OCI-LY7 (cell line): ENCODE results near the gene MTX2.

Source experiments
- EZH2phosphoT487 ChIP-seq: fragments of 200-600 bp; sonication (generic); IDR thresholded peaks from 2 replicates; pipeline ENCODE4 v1.6.1; 2018; ENCODE audit warnings: low read depth, borderline replicate concordance, mild to moderate bottlenecking, mixed run types, antibody characterized with exemption, low read length, moderate library complexity, mixed read lengths
- TF ChIP-seq, protein P1 (sequence below): fragments of 200-600 bp; sonication (generic); conservative IDR thresholded peaks from 2 replicates; pipeline ENCODE4 v1.5.1; 2014; ENCODE audit warnings: mild to moderate bottlenecking, antibody characterized with exemption, low read length, moderate library complexity, mixed read lengths

DNA sequence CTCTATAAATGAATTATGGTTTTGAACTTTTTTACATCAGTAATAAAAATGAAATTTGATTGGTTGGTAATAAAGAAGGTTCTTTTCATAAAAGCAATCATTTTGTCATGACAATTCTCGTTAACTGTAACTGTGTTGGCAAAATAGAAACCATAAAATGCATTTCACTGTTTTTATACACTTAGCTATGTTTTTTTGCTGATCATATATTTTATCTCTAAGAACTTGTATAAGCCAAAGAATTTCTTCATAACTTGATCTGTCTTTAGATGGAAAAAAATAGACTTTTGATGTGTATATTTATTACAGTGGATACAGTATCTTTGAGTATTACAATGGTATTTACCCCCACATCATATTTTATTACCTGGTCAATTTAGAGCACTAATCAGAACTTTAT lies 9.7 kb downstream of the MTX2 start:
- TF ChIP-seq, protein P1, sequence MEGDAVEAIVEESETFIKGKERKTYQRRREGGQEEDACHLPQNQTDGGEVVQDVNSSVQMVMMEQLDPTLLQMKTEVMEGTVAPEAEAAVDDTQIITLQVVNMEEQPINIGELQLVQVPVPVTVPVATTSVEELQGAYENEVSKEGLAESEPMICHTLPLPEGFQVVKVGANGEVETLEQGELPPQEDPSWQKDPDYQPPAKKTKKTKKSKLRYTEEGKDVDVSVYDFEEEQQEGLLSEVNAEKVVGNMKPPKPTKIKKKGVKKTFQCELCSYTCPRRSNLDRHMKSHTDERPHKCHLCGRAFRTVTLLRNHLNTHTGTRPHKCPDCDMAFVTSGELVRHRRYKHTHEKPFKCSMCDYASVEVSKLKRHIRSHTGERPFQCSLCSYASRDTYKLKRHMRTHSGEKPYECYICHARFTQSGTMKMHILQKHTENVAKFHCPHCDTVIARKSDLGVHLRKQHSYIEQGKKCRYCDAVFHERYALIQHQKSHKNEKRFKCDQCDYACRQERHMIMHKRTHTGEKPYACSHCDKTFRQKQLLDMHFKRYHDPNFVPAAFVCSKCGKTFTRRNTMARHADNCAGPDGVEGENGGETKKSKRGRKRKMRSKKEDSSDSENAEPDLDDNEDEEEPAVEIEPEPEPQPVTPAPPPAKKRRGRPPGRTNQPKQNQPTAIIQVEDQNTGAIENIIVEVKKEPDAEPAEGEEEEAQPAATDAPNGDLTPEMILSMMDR, result no peak
- TF ChIP-seq EZH2phosphoT487, result no peak
